Calu3 (cell line): ENCODE measurements around the gene POFUT1. TPM values are rescaled to one million over a fixed set of nuclear protein-coding genes. Genes with fewer than 3 reads are reported as not detected.

Source experiments
- BruUV-seq: library from RNA; stranded (reverse); fragments of 400-500 nt; replicated peaks from 2 replicates; lab custom pipeline; 2021; lab: Mats Ljungman, UMichigan
- CTCF ChIA-PET: fragments of 300-600 bp; sonication (Branson Sonifier 250); formaldehyde crosslinking; loops from one replicate; lab custom pipeline; 2022; ENCODE audit warnings: antibody characterized with exemption; lab: Charles Lee
- DNase-seq: peaks from one replicate; pipeline ENCODE4 v3.0.0; 2022
- H3K27ac Mint-ChIP-seq: one replicate; pipeline ENCODE4 v1.8.0; 2022; ENCODE audit warnings: mixed read lengths; ENCODE audit not compliant: unreplicated experiment
- H3K27me3 Mint-ChIP-seq: one replicate; pipeline ENCODE4 v1.8.0; 2022; ENCODE audit warnings: mixed read lengths; ENCODE audit not compliant: unreplicated experiment
- H3K36me3 Mint-ChIP-seq: one replicate; pipeline ENCODE4 v1.8.0; 2022; ENCODE audit warnings: mild to moderate bottlenecking, moderate library complexity, mixed read lengths; ENCODE audit not compliant: insufficient read depth, unreplicated experiment
- H3K4me1 Mint-ChIP-seq: one replicate; pipeline ENCODE4 v1.8.0; 2022; ENCODE audit warnings: mild to moderate bottlenecking, low read depth, mixed read lengths; ENCODE audit not compliant: unreplicated experiment
- H3K4me3 Mint-ChIP-seq: one replicate; pipeline ENCODE4 v1.8.0; 2022; ENCODE audit warnings: mild to moderate bottlenecking, low read depth, moderate library complexity, mixed read lengths; ENCODE audit not compliant: unreplicated experiment
- H3K9me3 Mint-ChIP-seq: one replicate; pipeline ENCODE4 v1.8.0; 2022; ENCODE audit warnings: low read depth, mixed read lengths; ENCODE audit not compliant: unreplicated experiment
- intact Hi-C: fragments of 100-400 bp; cut with micrococcal nuclease; formaldehyde crosslinking; loops from one replicate; pipeline ENCODE4 v1.10.0; 2022; ENCODE audit not compliant: unreplicated experiment
- total RNA-seq: library from RNA; stranded (reverse); gene quantifications from 2 replicates; pipeline ENCODE4 v1.2.3, GENCODE V29; 2022
- TF ChIP-seq, protein P1 (sequence below): fragments of 200-600 bp; IDR thresholded peaks from one replicate; pipeline ENCODE4 v1.8.0; 2022; ENCODE audit warnings: antibody characterized with exemption; ENCODE audit not compliant: unreplicated experiment

POFUT1 gene
- total RNA-seq, 1 experiment from 2014 or later: 87.3 TPM

DNA sequence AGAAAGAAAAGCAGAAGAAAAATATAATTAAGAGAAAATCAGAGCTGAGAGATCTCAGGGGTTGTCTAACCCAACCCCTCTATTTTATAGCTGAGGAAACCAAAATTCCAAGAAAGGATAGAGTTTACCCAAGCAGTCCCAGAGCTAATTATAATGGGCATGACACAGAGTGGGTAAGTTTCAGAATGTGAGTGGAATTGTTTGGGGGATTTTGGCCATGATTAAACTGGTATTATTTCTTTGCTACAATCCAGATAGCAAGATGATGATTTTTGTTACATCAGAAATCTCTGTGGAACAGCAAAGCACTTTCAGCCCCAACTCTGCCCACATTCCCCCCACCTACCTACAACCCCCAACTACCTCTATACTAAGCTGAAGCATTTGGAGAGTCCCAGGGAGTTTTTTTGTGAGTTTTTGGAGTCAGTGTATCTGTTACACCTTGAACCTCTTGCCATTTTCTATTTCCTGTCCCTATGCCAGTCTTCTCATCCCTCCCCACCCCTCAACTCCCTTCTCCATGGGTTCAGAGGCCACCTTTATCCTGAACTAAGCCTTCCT, 24.7 kb downstream of the POFUT1 start:
- DNase-seq: no peak
- CTCF ChIA-PET: interaction anchor here (0.6 kb wide), 1 partner anchor 13 kb away, joined by 3 read pairs; no protein-coding TSS in a partner anchor
- BruUV-seq: no TSS peak

DNA sequence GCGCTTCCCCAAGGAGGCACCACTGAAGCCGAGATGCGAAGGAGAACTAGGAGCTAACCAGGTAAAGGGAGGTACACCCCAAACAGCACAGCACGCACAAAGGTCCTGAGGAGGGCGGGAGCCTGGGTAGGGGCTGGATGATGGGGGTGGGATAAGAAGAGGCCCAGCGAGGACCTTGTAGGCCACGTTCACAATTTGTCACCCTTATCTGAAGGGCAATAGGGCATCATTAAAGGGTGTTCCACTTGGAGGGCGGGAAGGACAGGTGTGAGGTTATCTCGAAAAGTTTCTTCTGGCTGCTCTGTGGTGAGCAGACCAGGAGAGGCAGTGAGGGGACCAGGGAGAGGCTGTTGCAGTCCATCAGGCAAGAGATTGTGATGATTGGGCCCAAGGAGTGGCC, 25.6 kb downstream of the POFUT1 start:
- TF ChIP-seq, protein P1, sequence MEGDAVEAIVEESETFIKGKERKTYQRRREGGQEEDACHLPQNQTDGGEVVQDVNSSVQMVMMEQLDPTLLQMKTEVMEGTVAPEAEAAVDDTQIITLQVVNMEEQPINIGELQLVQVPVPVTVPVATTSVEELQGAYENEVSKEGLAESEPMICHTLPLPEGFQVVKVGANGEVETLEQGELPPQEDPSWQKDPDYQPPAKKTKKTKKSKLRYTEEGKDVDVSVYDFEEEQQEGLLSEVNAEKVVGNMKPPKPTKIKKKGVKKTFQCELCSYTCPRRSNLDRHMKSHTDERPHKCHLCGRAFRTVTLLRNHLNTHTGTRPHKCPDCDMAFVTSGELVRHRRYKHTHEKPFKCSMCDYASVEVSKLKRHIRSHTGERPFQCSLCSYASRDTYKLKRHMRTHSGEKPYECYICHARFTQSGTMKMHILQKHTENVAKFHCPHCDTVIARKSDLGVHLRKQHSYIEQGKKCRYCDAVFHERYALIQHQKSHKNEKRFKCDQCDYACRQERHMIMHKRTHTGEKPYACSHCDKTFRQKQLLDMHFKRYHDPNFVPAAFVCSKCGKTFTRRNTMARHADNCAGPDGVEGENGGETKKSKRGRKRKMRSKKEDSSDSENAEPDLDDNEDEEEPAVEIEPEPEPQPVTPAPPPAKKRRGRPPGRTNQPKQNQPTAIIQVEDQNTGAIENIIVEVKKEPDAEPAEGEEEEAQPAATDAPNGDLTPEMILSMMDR: no peak
- Mint-ChIP-seq H3K27ac (no peak overlapping the region), H3K36me3 (peaks cover 27% of the 10 kb centered on the region), H3K4me3 (no peak overlapping the region), H3K4me1 (no peaks in the 10 kb centered on the region), H3K27me3 (no peaks in the 10 kb centered on the region), H3K9me3 (no peaks in the 10 kb centered on the region)
- DNase-seq: no peak
- intact Hi-C loops: no loop called here
- CTCF ChIA-PET: no interaction called here
- no TSS peak for BruUV-seq

More for the DNA sequence above, 24.7 kb downstream of the POFUT1 start:
- Mint-ChIP-seq H3K36me3 (peaks cover 29% of the 10 kb centered on the region), H3K27ac (no peak overlapping the region), H3K9me3 (no peaks in the 10 kb centered on the region), H3K4me3 (no peak overlapping the region), H3K27me3 (no peaks in the 10 kb centered on the region), H3K4me1 (no peaks in the 10 kb centered on the region)
- intact Hi-C loops: no loop called here
- TF ChIP-seq, protein P1: no peak

DNA sequence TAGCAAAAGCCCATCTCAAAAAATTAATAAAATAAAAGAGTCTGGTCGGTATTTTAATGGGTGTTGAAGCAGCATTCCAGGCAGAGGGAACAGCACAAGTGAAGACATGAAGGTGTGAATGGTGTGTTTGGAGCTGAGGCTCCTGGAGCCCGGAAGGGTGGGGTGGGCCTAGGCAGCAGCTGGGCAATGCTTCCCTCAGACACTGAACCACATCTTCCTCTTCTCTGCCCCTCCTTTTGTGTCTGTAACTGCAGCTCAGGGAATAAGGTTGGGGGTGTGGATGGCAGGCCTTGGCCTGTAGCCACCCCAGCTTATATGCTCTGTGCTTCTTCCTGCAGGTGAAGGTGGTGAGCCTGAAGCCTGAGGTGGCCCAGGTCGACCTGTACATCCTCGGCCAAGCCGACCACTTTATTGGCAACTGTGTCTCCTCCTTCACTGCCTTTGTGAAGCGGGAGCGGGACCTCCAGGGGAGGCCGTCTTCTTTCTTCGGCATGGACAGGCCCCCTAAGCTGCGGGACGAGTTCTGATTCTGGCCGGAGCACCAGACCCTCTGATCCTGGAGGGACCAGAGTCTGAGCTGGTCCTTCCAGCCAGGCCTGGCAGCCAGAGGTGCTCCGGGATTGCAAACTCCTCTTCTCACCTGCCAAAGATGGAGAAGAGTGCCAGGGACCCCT, 26.6 kb downstream of the POFUT1 start:
- CTCF ChIA-PET: interaction anchor here (0.6 kb wide), 1 partner anchor 22 kb away, joined by 4 read pairs; no protein-coding TSS in a partner anchor
- H3K27me3 Mint-ChIP-seq: no peaks in the 10 kb centered on the region
- intact Hi-C loops: no loop called here
- TF ChIP-seq, protein P1: no peak
- no peak for DNase-seq
- H3K36me3 Mint-ChIP-seq: peaks cover 19% of the 10 kb centered on the region
- no TSS peak for BruUV-seq
- no peak overlapping the region for H3K4me3 Mint-ChIP-seq
- H3K9me3 Mint-ChIP-seq: no peaks in the 10 kb centered on the region
- no peaks in the 10 kb centered on the region for H3K4me1 Mint-ChIP-seq
- H3K27ac Mint-ChIP-seq: no peak overlapping the region

DNA sequence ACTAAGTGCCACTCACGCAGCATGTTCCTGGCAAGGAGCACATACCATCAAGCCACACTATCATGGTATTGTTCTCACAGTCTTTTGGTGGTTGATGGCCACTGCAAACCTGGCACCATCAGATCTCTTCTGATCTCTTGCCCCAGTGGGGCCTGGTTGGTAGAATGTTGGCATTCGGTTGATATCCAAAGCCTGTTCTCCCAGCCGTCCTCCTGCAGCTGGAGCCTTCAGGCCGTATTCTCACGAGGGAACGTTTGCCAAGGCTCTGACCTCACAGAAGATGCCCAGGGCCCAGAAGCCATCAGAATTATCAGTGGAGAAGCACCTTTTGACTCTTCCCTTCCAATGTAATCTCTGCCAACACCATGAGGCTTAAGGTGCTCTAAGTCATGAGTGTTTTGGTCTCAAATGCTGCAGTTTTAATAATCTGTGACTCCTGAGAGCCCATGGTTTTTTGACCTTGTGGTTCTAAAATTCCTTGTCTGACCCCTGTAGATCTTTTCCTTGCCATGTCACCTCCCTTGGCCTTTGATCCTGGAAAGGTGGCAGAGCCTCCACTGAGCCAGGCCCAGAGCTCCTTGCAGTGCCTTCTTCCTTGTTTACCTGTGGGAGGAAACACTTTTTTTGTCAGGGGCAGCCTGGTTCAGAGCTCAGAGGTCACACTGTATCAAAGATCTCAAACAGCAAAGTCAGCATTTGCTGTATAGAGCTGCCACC, 27.8 kb downstream of the POFUT1 start:
- Mint-ChIP-seq H3K4me1 (peaks cover 12% of the 10 kb centered on the region), H3K36me3 (peaks cover 17% of the 10 kb centered on the region)

More for the DNA sequence above, 27.8 kb downstream of the POFUT1 start:
- Mint-ChIP-seq H3K27ac (no peak overlapping the region), H3K9me3 (no peaks in the 10 kb centered on the region), H3K4me3 (no peak overlapping the region), H3K27me3 (no peaks in the 10 kb centered on the region)
- no TSS peak for BruUV-seq
- no peak for DNase-seq
- CTCF ChIA-PET: interaction anchor here (0.6 kb wide), 1 partner anchor 15 kb away, joined by 3 read pairs; no protein-coding TSS in a partner anchor
- TF ChIP-seq, protein P1: no peak
- intact Hi-C loops: no loop called here
